NCI-H146 treated with DMSO at 0.1 percent for 48 hours (cell line): ENCODE results near the gene CDH1.

Experiments
- DNase-seq: peaks from one replicate; lab custom pipeline; 2025; ENCODE audit not compliant: unreplicated experiment; lab: John Stamatoyannopoulos, UW

The CDH1 gene

DNA sequence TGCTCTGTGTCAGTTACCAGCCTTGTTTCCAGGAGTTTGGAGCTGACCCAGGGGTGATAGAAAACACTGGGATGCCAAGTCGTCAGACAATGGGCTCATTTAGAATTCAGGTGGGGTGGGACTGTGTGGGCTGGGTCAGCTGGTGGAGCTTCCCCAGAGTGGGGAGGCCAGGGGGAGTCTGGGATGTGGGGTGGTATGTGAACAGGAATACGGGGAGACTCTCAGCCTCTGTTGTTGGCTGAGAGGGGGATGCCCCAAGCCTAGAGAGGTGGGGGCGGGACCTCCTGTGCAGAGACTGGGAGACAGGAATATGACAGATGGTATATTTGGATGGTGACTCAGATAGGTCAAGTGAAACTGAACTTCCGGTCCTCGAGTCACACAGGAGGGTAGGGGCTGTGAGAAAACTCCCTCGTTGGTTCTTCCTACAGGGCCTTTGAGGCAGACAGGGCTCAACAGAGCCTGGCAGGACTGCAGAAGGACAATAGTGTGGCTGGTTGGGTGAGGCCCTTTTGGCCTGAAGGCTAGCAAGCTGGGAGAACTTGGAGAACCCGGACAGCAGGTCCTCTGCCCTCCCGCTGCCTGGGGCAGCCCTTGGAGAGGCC, 23.7 kb downstream of the CDH1 start:
- no peak for DNase-seq

DNA sequence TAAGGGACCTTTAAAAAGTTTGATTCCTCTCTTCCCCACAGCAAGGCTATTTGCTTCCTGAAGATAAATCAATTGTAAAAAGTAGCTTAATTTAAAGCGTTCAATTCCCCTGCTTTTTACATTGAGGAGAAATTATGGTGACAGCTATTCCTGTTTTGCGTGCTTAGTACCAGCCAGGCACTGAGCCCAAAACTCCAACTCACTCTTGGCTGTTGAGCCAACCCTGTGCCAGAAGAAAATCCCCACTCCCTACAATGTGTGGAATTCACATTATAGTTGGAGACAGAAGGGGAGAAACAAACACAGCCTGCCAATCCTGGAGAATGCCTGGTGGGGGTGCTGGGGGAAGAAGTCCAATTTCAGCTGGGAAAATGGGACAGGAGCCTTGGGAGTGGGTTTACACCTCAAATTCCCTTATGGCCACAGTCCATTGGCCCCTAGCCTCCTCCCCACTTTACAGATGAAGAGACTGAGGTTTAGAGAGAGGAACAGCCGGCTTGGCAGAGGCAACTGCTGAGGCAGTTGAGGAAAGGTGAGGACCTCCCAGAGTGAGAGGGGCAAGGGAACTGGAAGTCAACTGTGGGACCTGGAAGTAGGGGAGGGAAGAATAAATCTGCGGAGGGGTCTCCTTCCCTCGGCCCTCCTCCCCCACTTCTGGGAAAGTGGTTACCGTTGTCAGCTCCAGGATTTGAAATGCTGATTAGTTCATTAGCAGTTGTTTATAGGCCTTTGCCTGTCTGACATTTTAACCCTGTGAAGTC, 26.1 kb downstream of the CDH1 start:
- DNase-seq, result no peak

DNA sequence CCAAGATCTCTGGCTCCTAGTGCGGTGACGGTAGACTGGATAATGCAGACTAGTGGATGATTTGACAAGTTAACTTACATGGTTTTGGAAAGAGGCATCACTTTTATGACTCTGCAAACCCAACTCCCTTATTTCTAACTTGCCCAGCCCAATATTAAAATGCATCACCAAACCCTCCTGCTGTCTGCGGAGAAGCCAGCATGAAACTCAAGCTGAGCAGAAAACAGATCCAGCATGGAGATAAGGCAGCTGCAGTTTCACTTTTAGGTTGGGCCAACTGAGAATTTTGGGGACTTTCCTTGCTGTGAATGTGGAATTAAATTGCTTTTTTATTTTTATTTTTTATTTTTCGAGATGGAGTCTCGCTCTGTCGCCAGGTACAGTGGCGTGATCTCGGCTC, 27.8 kb downstream of the CDH1 start:
- DNase-seq, result no peak

DNA sequence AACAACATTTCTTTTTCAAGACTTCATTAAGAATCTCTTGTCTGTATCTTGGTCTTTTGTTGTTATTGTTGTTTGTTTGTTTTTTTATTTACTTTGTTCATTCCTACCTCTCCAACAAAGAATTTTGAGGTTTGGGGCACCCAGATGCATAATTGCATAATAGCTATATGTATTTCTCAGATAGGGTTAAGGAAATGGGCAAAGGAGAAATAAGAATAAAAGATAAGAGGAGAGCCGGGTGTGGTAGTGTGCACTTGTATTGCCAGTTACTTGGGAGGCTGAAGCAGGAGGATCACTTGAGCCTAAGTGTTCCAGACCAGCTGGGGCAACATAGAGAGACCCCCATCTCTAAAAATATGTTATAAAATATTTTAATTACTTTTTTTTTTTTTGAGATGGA, 30.5 kb downstream of the CDH1 start:
- DNase-seq, result no peak

DNA sequence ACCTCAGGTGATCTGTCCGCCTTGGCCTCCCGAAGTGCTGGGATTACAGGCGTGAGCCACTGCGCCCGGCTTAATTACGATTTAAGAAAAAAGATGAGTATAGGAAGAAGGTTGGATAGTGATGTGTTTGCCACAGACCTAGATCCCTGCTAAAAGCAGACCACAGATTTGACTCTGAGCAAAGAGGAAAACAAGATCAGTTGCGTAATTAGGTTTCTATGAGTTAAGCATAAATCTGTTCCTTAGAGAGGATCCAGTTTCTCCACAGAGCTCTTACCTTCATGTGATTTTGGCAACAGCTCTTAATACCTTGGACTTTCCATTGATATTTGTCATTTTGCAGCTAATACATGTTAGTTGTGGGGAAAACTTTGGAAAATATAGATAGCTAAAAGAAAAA, 31.1 kb downstream of the CDH1 start:
- DNase-seq, result no peak

DNA sequence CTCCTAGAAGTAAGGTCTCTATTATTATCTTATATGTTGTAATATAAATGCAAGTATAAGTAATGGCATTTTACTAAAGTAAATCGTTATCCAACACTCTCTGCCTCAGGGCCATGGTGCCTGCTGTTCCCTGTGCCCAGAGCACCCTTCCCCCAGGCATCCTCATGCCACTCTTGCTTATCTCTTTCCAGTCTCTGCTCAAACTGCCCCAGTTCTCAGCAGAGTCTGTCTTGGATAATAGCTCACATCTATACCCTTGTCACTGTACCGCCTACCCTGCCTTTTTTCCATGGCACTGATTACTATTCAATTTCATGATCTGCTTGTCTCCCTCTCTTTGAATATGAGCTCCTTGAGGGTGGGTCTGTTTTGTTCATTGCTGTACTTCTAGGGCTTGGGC, 31.7 kb downstream of the CDH1 start:
- no peak for DNase-seq

DNA sequence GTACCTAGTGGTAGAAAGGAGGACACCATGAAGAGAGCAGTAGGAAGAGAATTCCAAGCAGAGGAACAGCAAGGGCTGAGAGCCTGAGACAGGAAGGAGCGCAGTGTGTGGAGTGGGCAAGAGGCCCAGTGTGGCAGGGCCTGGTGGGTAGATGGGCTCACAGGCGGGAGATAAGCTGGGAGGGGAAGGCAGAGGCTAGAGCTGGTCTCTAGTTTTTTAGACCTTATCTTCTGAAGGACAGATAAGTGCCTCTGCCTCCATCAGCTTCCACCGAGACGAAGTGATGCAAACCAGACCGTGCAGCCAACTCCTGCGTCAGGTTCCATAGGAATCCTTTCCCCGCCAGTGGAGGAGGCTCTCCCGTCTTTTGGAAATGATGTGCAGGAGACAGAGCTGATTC, 33.6 kb downstream of the CDH1 start:
- DNase-seq, result no peak

DNA sequence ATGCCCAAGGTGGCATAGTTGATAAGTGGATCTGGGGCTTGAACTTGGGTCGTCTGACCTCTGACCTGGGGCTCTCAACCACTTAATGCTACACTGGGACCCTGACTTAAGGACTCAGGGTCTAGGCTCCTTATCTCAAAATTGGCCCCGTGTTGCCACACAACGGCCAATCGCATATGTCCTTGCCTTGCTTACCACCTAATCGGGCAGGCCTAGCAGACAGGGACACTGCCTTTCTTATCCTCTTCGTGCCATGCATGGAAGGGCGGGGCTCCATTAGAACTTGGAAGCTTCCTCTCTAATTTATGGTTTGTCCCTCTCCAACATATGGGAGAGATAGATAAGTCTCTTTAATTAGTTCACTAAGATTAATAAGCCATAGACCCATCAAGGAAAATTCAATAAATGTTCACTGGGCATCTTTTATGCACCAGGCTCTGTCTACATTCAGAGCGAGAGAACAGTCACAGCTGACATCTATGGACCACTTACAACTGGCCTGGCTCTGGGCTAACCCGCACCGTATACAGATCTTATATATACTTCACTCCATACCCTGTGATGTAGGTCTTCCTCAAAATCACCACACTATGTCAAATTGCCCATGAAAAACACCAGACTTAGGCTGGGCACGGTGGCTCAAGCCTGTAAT, 35.1 kb downstream of the CDH1 start:
- DNase-seq, result no peak

DNA sequence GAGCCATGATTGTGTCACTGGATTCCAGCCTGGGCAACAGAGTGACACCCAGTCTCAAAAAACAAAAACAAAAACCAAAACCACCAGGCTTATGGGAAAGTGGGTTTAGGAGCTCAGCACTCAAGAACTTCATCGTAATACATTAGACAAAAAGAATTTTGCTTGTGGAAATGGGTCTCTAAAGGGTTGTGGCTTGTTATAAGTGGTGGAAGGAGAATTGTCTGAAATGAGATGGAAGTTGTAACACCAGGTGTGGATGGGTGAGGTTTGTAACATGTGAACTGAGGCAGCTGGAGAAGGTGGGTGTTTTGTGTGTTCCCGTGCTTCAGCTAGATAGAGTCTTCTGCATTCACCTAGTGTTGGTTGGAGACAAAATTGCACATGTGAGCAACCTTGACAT, 35.8 kb downstream of the CDH1 start:
- no peak for DNase-seq

DNA sequence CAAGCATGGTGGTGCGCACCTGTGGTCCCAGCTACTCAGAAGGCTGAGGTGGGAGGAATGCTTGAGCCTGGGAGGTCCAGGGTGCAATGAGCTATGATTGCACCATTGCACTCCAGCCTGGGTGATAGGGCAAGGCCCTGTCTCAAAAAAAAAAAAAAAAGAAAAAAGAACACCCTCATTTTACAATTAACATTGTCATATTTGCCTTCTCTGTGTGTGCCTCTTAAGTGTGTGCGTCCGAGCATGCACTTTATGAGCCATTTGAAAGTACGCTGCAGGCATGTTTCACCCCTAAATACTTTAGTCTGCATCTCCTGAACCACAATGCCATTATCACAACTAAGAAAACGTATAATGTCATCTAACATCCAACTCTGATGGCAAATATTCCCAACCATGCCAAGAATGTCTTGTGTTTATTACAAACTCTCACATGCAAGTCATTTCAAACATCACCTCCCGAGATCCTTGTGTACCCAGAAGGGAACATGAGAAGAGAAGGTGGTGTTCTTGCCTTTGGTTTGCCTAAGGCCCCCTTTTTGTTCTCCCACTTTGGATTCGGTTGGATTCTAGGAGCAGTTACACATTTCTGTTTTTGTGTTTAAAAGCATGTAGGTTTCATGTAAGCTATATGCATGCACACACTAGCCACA, 38.0 kb downstream of the CDH1 start:
- DNase-seq, result no peak

DNA sequence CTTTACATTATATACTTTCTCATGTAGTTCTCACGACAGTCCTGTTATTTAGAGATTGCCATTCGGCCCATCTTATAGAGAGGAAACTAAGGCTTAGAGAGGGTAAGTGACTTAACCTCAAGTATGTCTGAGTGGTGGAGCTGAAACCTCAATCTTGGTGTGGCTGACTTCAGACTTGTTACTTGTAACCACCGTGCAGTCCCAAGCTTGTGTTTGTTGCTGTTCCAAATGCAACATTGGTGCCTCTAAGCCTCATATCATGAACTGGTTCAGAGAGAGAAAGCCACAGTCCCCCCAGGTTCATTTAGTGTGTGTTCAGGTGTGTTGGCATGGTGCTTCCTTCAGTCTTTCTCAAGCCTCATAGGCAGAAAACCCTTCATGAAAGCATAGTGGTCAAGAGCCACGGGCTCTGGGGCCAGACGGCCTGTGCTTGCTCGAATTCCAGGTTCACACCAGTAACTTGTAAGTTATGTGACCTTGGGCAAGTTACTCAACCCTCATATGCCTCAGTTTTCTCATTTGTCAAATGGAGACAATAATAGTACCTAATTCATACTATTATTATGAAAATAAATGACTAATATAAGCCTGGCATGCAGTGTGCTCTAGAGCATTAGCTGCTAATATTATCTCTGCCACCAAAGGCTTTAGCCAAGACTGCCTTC, 39.9 kb downstream of the CDH1 start:
- DNase-seq, result no peak

DNA sequence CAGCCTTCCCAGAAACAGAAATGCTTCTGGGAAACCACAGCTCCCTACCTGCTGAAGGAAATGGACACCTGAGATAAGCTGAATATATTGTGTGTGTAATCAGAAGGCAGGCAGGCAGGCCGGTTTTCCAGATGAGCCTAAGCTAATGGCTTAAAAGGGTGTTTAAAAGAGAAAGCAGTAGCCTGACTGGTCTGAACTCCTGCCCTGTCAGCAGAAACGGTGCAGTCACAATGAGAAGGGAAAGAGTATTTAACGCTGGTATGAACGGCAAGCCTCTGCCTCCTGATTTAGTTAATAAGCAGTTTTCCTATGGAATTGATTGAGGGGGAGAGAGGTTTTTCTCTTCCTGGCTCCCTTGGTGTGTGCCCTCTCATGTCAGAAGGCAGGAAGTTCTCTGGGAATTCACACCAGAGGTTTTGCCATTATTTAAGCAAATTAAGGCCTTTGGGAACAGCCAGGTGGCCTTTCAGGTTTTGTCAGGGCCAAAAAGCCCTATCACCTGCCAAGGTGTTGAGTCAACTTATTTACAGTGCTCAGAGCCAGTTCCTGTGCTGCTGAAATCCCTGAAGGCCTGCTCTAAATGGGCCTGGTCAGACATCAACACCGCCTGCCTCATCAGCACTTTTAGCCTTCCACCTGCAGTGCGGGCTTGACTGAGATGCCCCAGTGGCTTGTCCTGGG, 41.6 kb downstream of the CDH1 start:
- peak; percentile 68 for DNase-seq

DNA sequence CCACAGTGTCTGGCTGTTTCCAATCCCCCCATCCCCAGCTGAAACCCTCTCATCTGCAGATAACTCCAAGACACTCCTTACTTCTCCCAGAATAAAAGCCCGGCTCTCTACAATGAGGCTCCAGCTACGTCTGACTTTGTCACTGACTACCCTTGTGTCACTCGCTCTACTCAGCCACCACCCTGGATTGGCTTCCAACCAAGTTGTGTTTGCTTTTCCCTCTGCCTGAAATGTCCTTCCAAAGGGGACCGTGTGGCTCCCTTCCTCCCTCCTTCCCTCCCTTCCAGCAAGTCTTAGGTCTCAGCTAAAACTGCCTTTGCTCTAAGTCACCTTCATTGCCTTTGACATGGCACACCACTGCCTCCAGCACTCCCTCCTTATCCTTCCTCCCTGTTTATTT, 42.8 kb downstream of the CDH1 start:
- no peak for DNase-seq

DNA sequence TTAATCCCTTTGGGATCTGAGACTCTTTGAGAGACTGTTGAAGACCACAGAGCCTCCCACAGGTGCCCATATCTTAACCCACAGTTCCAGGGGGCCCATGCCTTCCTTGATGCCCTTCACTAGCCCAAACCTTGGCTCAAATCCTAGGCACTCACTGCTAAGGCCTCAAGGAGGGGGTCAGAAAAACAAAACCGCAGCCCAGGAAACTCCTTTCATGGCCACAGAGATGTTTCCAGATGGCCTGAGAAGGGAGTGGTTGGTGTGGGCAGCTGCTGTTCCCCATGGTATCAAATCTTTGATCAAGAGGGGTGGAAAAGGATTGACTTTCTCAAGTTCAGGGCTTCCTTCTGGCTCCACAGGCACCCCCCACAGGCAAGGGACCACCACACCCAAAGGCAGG, 44.7 kb downstream of the CDH1 start:
- no peak for DNase-seq

DNA sequence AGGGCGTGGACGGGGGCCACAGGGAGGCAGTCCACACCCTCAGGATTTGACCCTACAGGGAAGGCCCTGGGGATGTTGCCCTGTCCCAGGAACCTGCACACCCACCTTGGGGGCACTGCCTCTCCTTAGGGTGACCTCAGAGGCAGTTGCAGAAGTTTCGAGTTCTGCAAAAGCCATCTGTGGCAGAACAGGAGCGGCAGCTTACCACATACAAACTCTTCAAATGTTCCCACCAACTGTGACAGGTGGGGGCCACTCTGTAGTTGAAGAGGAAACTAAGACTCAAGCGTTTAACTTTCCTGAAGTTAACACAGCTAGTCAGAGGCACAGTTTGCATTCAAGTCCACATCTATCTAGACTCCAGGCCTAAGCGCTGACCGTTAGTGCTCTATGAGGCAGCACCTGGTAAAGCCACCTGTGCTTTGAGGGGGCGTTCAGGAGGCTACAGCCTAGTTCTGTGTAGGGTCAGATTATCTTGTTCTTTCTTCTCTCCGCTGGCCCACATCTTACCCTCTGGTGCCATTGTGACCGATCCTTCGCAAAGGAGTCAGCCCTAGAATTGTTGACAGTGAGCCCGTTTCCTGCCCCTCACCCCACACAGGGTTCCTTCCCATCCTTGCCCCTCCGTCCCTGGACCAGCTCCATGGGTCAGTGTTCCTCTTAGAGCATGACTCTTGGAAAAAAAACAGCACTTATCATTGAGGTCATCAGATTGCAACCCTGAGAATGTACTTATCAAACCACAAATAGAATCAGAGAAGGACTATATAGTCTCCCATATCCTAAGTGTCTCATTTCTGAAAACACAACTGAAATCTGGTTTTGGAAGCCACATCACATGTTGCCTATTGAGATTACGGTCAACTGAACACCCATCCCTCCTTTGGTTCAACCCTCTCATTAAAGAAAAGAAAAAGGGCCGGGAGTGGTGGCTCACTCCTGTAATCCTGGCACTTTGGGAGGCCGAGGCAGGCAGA, 45.4 kb downstream of the CDH1 start:
- no peak for DNase-seq

DNA sequence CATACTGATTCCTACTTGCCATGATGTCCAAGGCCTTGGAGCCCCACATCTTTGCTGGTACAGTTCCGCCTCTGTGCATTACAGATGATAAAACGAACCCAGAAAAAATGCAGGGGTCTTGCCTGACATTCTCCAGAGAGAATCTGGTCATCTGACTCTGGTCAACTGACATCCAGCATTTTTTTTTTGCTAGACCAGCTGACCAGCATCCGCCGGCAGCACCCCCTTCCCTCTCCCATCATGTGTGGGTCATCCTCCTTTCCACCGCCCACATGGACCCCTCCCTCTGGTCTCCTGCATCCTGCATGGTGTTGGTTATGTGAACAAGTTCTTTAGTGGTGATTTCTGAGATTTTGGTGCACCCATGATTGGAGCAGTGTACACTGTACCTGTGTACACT, 47.1 kb downstream of the CDH1 start:
- DNase-seq, result no peak

DNA sequence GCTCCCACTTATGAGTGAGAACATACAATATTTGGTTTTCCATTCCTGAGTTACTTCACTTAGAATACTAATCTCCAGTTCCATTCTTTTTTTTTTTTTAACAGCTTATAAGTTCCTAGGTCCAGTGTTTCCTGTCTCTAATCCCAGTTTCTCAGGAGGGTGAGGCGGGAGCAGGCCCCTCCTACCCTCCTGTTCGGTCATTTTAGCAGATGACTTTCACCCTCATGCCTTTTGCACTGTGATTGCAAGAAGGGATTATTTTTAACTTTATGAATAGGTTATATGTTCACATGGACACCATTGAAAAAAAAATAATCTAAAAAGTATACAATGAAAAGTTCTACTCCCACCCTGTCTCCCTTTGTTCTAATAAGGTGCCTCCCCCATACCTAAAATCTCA, 47.6 kb downstream of the CDH1 start:
- DNase-seq, result no peak

DNA sequence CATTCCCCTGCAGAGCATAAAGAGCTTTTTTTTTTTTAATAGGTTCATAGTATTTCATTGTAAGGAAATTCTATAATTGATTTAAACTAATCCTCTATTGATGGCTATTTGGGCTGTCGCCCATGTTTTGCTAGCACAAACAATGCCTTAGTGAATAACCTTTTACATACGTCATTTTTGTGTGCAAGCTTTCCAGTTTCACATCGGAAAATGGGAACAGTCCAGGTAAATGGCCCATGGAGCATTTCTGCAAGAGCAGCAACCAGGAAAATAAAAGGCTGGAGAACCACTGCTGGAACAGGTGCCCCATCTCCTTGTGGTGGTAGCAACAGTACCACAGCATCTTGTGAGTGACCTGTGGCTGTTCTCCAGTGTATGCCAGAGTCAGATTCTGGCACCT, 48.6 kb downstream of the CDH1 start:
- no peak for DNase-seq

DNA sequence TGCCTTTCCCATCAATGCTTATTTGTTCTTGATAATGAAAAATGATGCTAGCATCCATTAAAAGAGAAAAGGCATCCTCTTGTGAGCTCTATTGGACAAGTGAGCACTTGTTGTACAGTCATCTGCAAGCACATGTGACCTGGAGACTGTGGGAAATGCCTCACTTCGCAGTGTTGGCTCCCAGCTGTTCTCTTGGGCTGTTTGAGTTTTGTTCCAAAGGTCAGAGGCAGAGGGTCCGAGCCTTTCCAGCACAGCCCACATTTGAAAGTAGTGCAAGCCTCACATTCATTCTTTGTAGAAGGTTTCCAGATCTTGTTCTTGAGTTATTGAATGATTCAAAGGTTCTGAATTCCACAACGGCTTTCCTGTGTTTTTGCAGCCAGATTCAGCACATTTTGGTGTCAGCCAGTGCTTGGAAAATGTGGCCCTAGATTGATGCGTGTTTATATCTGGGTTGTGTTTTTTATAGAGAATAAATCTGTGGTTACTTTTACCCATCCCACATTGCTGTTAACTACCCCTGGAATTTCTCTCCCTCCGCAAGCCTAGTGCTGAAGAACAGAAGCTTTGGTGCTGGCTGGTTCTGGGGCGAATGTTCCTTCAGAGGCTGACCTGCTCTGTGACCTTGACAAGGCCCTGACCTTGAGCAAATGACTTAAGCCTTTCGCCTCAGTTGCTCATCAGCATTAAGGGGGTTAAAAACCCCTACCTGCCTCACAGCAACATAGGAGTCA, 49.8 kb downstream of the CDH1 start:
- DNase-seq, result peak; percentile 46
